ENCODE measurements around the gene RPN1.
"Not testable (repeated sequence)": the region's sequence is repeated elsewhere in the genome, so short reads cannot be mapped to it uniquely, and the experiment has no call there.

RPN1 gene

DNA sequence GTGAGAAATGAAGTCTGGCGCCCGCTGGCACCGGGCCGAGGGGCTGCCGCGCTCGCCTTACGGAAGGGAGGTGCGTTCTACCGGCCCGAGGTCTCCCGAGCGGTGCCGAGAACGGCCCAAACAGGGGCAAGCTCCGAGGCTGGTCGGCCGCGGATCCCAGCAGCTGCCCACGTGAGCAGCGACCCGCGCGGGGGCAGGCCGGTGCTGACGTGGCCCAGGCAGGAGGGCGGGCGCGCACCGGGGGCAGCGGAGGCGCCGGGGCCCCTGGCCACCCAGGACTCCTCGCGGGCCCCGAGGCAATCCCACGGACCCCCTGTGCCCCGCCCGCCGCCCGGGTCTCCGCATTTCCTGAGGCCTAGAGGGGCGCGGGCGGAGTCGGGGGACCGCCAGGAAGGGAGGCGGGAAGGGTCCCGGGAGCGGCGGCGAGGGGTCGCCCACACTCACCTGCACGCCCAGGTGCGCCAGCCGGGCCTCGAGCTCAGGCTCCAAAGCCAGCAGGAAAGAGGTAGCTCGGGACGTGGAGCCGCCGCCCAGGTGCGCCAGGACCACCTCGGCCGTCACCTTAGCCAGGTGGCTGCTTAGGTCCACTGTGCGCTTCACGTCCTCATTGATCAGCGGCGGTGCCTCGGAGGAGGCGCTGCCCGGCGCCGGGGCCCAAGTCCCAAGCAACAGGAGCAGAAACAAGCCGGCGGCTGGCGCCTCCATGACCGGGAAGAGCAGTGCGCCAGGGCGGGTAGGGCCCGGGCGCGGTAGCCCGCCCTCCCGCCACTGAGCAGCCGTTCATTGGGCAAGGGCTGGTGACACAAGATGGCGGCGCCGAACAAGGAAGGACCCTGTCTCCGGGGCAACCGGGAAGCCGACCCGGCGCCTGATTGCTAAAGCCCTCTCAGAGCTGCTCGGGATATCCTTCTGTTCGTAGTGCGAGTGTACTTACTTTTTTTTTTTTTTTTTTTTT, at the start of gene RPN1:
Gene RPN1 (minus strand): TSS at position 723 of the 955 bp plus-strand sequence. CDS start 18 bp downstream, at position 705.
- DNase-seq (ENCODE audit: low read depth): peak; percentile 68

DNA sequence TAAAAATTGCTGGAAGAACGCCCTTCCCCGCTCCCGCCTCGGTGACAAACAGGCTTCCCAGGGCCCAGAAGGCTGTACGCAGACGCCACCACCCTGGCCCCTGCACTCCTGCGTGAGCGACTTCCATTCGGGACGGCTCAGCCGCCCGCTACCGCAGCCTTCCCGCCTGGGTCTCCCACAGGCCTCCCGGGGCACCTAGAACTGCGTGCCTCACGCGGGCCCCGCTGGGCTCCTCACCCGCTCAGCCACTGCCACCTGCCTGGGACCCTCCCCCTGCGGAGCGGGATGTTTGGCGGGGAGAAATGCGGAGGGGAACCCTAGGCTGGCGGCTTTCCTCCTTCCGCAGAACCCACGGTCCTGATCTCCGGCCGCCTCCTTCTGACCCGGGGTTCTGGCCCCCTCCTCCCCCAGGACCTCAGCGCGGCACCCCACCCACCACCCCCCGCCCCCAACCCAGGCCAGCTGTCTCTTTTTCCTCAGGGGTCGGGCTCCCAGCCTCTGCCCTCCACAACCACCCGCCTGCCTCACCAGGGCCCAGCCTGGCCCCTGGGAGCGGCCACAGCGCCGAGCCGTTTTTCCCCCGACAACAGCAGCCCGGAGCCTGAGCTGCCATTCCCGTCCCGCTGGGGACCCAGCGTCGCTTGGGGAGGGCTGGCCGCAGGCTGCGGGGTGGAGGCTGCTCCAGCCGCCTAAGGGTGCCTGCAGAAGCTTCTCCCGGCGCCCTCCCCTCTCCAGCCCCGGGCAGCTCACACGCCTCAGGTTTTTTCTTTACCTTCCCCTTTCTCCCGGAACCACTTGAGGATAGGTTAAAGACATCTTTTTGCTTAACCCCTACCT, 47.8 kb upstream of the RPN1 start:
- no peak for DNase-seq (ENCODE audit: low read depth)

DNA sequence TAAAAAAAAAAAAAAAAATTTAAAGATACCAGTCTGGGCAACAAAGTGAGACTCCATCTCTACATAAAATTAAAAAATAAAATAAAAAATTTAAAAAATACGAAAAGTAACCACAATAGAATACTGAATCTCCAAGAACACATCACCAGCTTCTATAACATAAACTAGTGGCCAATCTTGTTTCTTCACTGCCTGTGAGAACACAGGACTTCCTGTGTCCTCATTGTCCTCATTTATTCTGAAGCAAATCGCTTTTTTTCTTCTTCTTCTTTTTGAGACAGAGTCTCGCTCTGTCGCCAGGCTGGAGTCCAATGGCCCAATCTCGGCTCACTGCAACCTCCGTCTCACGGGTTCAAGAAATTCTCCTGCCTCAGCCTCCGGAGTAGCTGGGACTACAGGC, 46.7 kb upstream of the RPN1 start:
- no peak for DNase-seq (ENCODE audit: low read depth)

DNA sequence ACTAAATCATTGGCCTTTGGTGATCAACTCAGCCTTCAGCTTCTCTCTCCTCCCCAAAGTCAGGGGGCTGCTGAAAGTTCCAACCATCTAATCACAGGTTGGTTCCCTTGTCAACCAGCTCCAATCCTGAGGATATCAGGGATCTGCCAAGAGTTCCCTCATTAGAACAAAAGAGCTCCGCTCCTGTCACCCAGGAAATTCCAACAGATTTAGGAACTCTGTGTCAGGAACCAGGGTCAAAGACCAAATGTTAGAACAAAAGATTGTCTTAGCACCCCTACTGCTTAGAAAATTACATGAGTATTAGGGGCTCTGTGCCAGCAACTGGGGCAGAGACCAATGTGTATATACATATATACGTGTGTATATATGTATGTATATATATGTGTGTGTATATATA, 43.1 kb upstream of the RPN1 start:
- no peak for DNase-seq (ENCODE audit: low read depth)

DNA sequence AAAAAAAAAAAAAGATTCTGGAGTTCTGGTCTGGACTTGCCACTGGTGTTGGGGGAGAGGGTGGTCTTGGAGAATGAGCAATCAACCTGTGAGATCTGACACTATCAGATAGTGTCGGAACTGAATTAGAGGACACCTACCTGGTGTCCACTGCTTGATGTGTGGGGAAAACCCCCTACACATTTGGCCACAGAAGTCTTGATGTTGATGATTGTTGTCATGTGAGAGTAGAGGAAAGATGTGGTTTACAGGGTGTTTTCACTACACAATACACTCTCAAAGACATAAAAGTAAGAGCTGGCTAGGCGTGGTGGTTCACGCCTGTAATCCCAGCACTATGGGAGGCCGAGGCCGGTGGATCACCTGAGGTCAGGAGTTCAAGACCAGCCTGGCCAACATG, 38.4 kb upstream of the RPN1 start:
- no peak for DNase-seq (ENCODE audit: low read depth)

DNA sequence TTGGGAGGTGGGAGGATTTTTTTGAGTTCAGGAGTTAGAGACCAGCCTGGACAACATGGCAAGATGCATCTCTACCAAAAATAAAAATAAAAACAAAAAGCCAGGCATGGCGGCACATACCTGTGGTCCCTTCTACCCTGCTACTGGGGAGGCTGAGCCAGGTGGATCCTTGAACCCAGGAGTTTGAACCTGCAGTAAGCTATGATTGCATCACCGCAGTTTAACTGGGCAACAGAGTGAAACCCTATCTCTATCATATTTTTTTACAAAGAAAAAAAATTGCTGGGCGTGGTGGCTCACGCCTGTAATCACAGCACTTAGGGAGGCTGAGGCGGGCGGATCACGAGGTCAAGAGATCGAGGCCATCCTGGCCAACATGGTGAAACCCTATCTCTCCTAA, 35.8 kb upstream of the RPN1 start:
- DNase-seq (ENCODE audit: low read depth): no peak

DNA sequence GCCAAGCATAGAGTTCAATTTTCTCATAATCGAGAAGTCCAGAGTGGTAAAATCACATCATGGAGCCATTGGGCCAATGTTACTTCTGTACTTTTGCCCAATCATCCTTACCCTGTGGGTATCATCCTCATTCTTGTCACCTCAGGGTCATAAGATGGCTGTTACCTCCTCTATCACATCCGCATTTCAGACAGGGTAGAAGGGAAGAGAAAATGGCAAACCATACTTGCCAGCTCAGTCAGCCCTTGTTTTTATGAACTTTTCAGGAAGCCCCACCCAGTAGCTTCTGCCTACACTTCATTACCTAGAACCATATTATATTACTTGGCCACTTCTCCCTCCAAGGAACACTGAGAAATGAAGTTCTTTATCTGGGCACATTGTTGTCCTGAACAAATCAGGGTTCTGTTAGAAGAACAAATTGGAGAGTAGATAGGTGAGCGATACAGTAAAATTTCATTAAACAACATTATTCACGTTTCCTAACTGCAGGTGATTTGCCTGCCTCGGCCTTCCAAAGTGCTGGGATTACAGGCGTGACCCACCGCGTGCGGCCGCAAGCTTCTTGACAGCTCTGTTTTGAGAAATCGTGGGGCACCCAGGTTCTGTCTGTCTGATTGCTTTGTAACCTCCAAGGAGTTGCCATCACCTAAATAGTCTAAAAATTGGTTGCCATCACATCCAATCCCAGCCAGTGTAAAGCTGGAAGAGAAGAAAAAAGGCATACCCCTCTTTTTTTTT, 34.5 kb upstream of the RPN1 start:
- no peak for DNase-seq (ENCODE audit: low read depth)

DNA sequence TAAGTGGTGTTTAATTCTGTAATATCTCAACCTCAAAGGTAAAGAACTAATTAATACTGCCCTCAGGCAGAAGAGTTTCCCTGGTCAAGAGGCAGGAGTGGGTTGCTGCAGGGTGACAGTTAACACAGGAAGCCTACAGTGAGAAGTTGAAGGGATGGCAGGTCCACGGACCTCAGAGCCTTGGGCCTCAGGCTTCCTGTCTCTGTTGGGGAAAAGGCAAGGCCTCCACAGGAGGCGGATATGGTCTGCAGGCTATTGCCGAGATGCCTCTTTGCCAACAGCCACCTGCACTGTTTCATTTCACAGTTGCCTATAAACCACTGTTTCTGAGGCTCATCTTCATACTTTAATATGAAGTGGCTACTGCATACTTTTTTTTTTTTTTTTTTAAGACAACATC, 33.3 kb upstream of the RPN1 start:
- no peak for DNase-seq (ENCODE audit: low read depth)

DNA sequence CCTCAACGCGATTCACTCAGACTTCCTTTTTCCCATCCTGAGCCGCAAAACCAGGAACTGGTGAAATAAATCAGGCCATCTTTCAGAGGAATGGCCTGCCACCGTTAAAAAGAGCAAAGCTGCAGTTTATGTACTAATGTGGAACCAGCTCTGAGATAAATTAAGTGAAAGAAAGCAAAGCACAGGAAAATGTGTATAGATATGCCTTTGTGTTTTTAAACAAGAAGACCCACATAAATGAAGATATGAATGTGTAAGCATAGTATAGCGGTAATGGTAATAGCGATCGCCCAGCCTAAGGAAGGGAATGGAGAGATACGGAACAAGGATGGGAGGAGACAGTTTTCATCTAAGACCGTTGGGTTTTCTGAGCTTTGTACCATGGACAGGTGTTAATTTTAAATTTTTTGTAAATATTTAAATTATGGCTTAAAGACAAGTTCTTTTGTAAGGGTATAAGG, 30.8 kb upstream of the RPN1 start:
- no peak for DNase-seq (ENCODE audit: low read depth)

DNA sequence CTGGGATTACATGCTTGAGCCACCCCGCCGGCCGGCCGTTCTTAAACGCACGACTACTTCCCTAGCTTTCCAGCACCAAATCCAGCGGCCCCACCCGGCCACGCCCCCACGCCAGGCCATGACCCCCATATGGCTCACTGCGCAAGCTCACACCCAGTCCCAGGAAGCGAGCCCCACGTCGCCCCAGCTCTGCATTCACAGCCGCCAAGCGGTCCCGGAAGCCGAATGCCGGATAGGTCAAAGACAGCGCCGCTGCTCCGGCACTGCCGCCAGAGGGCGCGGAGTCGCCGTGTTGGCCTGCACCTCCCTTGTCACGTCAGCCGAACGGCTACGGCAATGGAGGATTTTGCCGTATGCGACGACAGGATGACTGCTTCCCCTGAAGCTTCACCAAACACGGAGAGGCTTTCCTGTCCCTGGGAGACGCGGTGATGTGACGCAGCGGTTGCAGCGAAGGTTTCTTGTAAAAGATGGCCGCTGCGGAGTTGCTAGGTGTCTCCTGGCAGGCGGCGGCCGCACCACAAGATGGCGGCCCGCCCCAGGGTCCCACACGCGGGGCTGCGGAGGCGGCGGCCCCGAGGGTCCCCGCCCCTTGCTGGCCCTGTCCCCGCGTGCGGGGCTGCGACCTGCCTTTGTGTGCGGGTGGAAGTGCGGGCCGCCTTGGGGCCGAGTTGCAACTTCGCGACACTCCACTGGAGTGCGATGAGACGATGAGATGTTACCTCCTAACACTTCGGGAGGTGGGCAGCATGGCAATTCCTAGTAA, 30.2 kb upstream of the RPN1 start:
- peak; percentile 90 for DNase-seq (ENCODE audit: low read depth)

DNA sequence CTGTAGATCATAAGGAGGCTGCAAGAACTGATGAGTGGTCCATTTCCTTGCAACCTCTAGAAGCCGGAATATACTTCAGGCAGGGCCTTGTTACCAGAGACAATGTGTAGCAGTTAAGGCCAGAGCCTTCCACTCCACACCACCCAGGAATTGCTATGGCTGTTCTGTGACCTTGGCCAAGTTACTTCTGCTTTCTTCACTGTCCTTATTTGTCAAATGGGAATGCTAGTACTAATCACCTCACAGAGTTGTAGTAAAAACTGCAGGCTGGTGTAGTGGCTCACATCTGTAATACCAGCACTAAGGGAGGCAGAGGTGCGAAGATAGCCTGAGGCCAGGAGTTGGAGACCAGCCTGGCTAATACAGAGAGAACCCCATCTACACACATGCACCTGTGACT, 28.7 kb upstream of the RPN1 start:
- DNase-seq (ENCODE audit: low read depth): no peak

DNA sequence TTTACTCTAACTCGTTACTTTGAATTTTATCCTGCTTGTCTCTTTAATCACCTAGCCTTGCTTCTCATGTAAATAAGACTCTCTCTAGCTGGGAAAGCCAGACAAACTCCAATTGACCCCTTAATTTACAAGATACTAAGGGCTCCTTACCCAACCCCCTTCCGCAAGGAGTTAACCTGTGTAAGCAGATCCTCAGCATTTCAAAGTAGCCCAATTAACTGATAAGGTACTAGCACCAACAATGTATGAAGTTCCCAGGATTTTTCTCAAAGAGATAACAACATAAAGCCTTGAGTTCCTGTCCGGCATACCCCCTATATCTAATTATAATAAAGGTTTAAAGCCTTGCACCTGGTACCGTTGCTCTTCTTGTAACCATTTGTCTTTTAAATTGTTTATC, 25.2 kb upstream of the RPN1 start:
- not testable (repeated sequence) for DNase-seq (ENCODE audit: low read depth)

DNA sequence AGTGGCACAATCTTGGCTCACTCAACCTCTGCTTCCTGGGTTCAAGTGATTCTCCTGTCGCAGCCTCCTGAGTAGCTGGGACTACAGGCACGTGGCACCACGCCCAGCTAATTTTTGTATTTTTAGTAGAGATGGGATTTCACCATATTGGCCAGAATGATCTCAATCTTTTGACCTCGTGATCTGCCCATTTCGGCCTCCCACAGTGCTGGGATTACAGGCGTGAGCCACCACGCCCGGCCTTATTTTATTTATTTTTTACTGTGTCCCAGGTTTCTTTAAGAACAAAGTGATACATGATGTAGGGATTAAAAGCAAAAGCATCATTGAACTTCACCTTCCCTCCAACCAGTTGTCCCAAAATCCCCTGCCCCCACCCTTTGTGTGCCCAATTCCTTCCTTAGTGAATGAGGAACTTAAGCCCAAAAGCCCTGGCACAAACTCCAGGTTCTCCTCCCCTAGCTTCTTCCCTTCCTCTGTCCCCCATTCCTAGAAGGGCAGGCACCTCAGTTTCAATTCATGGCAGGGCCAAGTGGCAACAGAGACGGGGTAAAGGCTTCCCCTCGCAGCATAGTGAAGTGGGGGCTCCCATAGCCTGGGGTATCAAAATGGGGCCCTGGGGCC, 23.7 kb upstream of the RPN1 start:
- DNase-seq (ENCODE audit: low read depth): no peak

DNA sequence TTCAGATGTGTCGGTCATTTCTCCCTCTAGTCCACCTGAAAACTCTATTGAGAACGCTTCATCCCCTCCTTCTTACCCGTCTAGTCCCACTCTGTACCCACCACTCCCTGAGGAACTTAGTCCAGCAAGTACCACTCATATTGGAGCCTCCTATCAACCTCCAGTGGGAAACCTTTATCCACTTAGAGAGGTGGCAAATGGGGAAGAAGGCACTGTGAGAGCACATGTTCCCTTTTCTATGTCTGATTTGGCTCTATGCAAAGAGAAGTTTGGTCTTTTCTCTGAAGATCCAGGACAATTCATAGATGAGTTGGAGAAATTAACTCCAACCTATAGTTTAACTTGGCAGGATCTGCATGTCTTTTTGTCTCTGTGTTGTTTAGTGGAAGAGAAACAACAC, 17.0 kb upstream of the RPN1 start:
- DNase-seq (ENCODE audit: low read depth): no peak

DNA sequence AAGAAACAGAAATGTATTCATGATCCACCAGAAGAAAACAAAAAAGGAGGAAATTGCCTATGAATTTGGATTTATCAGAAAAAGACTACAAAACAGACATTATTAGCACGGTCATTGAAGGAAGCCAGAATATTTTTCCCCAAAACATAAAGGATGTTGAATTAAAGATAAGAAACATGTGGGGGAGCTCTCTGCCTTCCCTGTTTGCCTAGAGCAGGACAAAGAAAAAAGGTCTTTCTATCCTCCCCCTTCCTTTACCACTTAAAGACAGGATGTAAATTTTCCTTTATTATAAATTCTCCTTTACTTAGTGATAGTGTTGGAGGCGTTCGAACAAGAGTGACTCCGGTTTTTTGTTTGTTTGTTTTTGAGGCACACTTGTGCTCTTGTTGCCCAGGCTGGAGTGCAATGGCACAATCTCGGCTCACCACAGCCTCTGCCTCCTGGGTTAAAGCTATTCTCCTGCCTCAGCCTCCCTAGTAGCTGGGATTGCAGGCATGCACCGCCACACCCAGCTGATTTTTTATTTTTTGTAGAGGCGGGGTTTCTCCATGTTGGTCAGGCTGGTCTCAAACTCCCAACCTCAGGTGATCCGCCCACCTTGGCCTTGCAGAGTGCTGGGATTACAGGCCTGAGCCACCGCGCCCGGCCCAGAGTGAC, 14.9 kb upstream of the RPN1 start:
- DNase-seq (ENCODE audit: low read depth): no peak

DNA sequence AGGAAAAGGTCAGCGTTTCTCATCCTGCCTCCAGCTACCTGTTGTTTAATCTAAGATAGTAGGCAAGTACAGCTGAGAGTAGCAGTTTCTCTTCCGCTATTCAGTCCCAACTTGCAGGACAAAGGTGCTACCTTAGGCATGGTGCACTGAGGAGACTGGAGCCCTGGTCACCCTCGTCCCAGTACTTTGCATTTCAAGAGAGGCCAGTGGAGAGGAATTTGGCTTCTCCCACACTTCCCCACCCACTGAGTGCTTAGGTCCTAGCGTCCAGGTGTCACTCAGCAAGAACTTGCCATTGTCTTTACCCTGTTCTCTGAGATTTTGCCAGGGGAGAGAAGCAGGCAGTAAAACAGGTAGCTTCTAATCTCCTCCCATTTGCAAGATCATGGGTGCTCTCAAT, 12.5 kb upstream of the RPN1 start:
- DNase-seq (ENCODE audit: low read depth): no peak

DNA sequence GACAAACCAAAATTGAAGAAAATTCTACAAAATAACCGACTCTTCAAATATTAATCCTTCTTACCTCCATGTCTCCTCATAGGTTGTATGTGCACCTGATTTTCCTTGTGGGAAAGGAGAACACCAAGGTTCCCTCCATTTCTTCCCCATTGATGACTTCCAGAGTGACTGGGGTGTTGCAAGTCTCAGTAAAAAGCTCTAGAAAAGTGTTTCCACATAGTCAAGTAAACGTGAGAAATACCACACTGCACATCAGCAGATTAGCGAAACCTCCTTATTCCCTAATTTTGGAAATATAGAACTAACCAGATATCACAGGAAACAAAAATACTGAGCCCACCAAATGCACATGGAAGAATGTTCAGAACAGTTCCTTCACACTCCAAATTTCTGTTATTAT, 4.9 kb upstream of the RPN1 start:
- no peak for DNase-seq (ENCODE audit: low read depth)

DNA sequence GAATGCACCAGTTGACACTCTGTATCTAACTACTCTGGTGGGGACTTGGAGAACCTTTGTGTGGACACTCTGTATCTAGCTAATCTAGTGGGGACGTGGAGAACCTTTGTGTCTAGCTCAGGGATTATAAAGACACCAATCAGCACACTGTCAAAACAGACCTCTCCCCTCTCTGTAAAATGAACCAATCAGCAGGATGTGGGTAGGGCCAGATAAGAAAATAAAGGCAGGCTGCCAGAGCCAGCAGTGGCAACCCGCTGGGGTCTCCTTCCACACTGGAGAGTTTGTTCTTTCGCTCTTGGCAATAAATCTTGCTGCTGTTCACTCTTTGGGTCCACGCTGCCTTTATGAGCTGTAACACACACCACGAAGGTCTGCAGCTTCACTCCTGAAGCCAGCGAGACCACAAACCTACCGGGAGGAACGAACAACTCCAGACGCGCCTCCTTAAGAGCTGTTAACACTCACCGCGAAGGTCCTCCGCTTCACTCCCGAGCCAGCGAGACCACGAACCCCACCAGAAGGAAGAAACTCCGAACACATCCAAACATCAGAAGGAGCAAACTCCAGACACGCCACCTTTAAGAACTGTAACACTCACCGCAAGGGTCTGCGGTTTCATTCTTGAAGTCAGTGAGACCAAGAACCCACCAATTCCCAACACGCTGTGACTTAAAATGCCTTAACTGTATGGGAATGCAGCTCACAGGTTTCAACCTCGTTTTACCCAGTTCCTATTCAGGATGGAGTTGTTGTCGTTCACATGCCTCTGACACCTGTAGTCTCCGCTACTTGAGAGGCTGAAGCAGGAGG, 3.6 kb upstream of the RPN1 start:
- not testable (repeated sequence) for DNase-seq (ENCODE audit: low read depth)

DNA sequence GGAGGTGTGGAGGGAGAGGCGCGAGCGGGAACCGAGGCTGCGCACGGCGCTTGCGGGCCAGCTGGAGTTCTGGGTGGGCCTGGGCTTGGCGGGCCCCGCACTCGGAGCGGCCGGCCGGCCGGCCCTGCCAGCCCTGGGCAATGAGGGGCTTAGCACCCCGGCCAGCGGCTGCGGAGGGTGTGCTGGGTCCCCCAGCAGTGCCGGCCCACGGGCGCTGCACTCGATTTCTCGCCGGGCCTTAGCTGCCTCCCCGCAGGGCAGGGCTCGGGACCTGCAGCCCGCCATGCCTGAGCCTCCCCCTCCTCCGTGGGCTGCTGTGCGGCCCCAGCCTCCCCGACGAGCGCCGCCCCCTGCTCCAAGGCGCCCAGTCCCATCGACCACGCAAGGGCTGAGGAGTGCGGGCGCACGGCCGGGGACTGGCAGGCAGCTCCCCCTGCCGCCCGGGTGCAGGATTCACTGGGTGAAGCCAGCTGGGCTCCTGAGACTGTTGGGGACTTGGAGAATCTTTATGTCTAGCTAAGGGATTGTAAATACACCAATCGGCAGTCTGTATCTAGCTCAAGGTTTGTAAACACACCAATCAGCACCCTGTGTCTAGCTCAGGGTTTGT, 2.9 kb upstream of the RPN1 start:
- DNase-seq (ENCODE audit: low read depth): not testable (repeated sequence)

Data from non-pigmented ciliary epithelial cell (primary cell).